ENCODE results near the gene OR5L1.

- TF ChIP-seq CTCF (conservative IDR thresholded peaks at IDR 0.05) (no peak), EZH2 (IDR thresholded peaks at IDR 0.05; ENCODE audit: low read depth) (no peak)
Observed at GRCh38 chr11:55854704-55855103, 43.5 kb downstream of the OR5L1 start.
